Fibroblast of lung (primary cell): Measurements from ENCODE around the gene OR52H1. TPM values are rescaled to one million over a fixed set of nuclear protein-coding genes. Genes with fewer than 3 reads are reported as not detected.
A peak's percentile ranks its signal among the peaks of the same experiment; 100 is the strongest.

Experiments used
- DNase-seq, 2 donors: peaks; one replicate each; pipeline versions ENCODE4 v3.0.0 to v3.0.0-alpha.2; 2010; ENCODE audit warnings: low read depth in 2 of 2
- H2AFZ ChIP-seq: 2 replicates; pipeline ENCODE4 v1.5.1; 2012; ENCODE audit warnings: low read length, control low read depth, inconsistent platforms
- H3K27ac ChIP-seq: 2 replicates; pipeline ENCODE4 v1.5.1; 2011; ENCODE audit warnings: low read length, control low read depth; ENCODE audit not compliant: insufficient read depth
- H3K27me3 ChIP-seq: 2 replicates; pipeline ENCODE4 v1.5.1; 2011; ENCODE audit warnings: mild to moderate bottlenecking, low read length; ENCODE audit not compliant: control insufficient read depth, insufficient read depth
- H3K36me3 ChIP-seq: 2 replicates; pipeline ENCODE4 v1.5.1; 2011; ENCODE audit warnings: low read length; ENCODE audit not compliant: control insufficient read depth, insufficient read depth
- H3K4me1 ChIP-seq: 2 replicates; pipeline ENCODE4 v1.5.1; 2011; ENCODE audit warnings: low read length; ENCODE audit not compliant: control insufficient read depth, insufficient read depth; ENCODE audit errors: extremely low read depth
- H3K4me2 ChIP-seq: 2 replicates; pipeline ENCODE4 v1.5.1; 2011; ENCODE audit warnings: low read length, control low read depth; ENCODE audit not compliant: insufficient read depth; ENCODE audit errors: extremely low read depth
- H3K4me3 ChIP-seq, 4 experiments: fragments of 200-600 bp in 1 of 4; sonication (generic) in 1 of 4; replicated peaks in 1 of 4; 2 replicates each; pipeline ENCODE4 v1.5.1; 2011 to 2016; ENCODE audit warnings: low read length in 4 of 4, low read depth in 3 of 4, mild to moderate bottlenecking in 3 of 4, control low read depth in 2 of 4, inconsistent platforms in 1 of 4, mixed read lengths in 1 of 4; ENCODE audit not compliant: insufficient read depth in 1 of 4; ENCODE audit errors: control extremely low read depth in 1 of 4
- H3K79me2 ChIP-seq: 2 replicates; pipeline ENCODE4 v1.5.1; 2012; ENCODE audit warnings: mild to moderate bottlenecking, low read length, inconsistent platforms; ENCODE audit not compliant: control insufficient read depth, insufficient read depth
- H3K9ac ChIP-seq: 2 replicates; pipeline ENCODE4 v1.5.1; 2011; ENCODE audit warnings: mild to moderate bottlenecking, low read length, control low read depth; ENCODE audit not compliant: insufficient read depth
- H3K9me3 ChIP-seq: 2 replicates; pipeline ENCODE4 v1.5.1; 2012; ENCODE audit warnings: low read depth, low read length; ENCODE audit not compliant: control insufficient read depth, insufficient read depth
- H4K20me1 ChIP-seq: 2 replicates; pipeline ENCODE4 v1.5.1; 2011; ENCODE audit warnings: low read length; ENCODE audit not compliant: control insufficient read depth, insufficient read depth; ENCODE audit errors: extremely low read depth
- CTCF ChIP-seq, 2 donors: IDR thresholded peaks in 1 of 2; conservative IDR thresholded peaks in 1 of 2; 1 replicate in 1 of 2; 2 replicates in 1 of 2; pipeline ENCODE4 v1.5.1; 2011 to 2012; ENCODE audit warnings: low read length in 2 of 2, control low read depth in 1 of 2, inconsistent platforms in 1 of 2, low read depth in 1 of 2, mild to moderate bottlenecking in 1 of 2
- EZH2 ChIP-seq: IDR thresholded peaks from 2 replicates; pipeline ENCODE4 v1.5.1; 2012; ENCODE audit warnings: low read length, control low read depth, mild to moderate bottlenecking; ENCODE audit errors: missing control alignments
- polyA plus RNA-seq, 2 donors: library from polyadenylated mRNA; depleted of rRNA in 1 of 2; stranded (reverse) in 1 of 2; unstranded in 1 of 2; fragments of >200 nt; gene quantifications; 2 replicates each; pipeline ENCODE4 v1.2.1, GENCODE V29; 2011 to 2012; ENCODE audit warnings: missing spikeins in 1 of 2
- total RNA-seq: library from RNA; depleted of rRNA; stranded (reverse); fragments of >200 nt; gene quantifications from 2 replicates; pipeline ENCODE4 v1.2.1, GENCODE V29; 2014

The OR52H1 gene
- total and polyA plus RNA-seq, 2 donors (not counting 1 experiment from before 2014, with no cell fraction given): 0.50 TPM; not detected in 1

- no peak overlapping the region for H3K4me3 ChIP-seq
- H2AFZ ChIP-seq: no peak overlapping the region
- peak overlapping the region; percentile 40 for H3K27ac ChIP-seq
- peak overlapping the region; percentile 46 for H3K4me2 ChIP-seq
- H3K36me3 ChIP-seq: no peaks in the 10 kb centered on the region
- peak; percentile 37 to 94 for DNase-seq
- H3K9me3 ChIP-seq: no peaks in the 10 kb centered on the region
- H3K4me1 ChIP-seq: no peaks in the 10 kb centered on the region
- H3K79me2 ChIP-seq: no peaks in the 10 kb centered on the region
- H4K20me1 ChIP-seq: no peaks in the 10 kb centered on the region
- TF ChIP-seq CTCF (conservative IDR thresholded peaks at IDR 0.05 in 1 of 2, IDR thresholded peaks at IDR 0.05 in 1 of 2; ENCODE audit: low read depth in 1 of 2, low read length in 2 of 2): no peak
- TF ChIP-seq EZH2: no peak
- H3K9ac ChIP-seq: no peak overlapping the region
- H3K27me3 ChIP-seq: no peaks in the 10 kb centered on the region
Measured at GRCh38 chr11:5550440-5551095, 2.2 kb upstream of the OR52H1 start.

- Histone ChIP-seq H3K9ac (no peak overlapping the region), H3K27ac (no peak overlapping the region), H4K20me1 (no peaks in the 10 kb centered on the region), H3K27me3 (no peaks in the 10 kb centered on the region), H3K9me3 (no peaks in the 10 kb centered on the region), H3K4me3 (no peak overlapping the region), H3K36me3 (no peaks in the 10 kb centered on the region), H3K79me2 (no peaks in the 10 kb centered on the region), H3K4me1 (no peaks in the 10 kb centered on the region), H3K4me2 (no peak overlapping the region), H2AFZ (no peak overlapping the region)
- no peak for TF ChIP-seq EZH2
- TF ChIP-seq CTCF (conservative IDR thresholded peaks at IDR 0.05 in 1 of 2, IDR thresholded peaks at IDR 0.05 in 1 of 2; ENCODE audit: low read depth in 1 of 2, low read length in 2 of 2): no peak
- no peak for DNase-seq
Measured at GRCh38 chr11:5547982-5548381, 358 bp downstream of the OR52H1 start.

DNA sequence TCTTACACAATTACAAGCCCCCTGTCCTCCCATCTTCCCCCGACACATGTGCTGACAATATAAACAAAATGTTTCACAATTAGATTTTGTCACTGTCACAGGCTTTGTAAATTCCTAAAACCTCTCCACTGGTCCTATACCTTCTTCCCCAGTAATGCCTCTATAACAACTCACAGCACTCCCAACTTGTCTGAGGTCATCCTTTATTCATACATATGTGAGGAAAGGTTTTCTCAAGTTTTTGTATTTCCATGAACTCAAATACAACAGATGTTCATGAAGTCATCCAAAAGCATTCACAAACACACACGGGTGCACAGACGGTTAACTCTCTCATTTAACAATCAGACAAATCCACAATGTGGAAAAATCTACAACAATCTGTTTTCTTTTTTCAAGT, 1.9 kb downstream of the OR52H1 start:
- no peaks in the 10 kb centered on the region for H3K36me3 ChIP-seq
- H3K27ac ChIP-seq: no peak overlapping the region
- H3K9ac ChIP-seq: no peak overlapping the region
- no peaks in the 10 kb centered on the region for H3K79me2 ChIP-seq
- H3K4me2 ChIP-seq: no peak overlapping the region
- H3K4me3 ChIP-seq: no peak overlapping the region
- no peak overlapping the region for H2AFZ ChIP-seq
- H3K4me1 ChIP-seq: no peaks in the 10 kb centered on the region
- H4K20me1 ChIP-seq: no peaks in the 10 kb centered on the region
- H3K27me3 ChIP-seq: no peaks in the 10 kb centered on the region
- H3K9me3 ChIP-seq: no peaks in the 10 kb centered on the region
- TF ChIP-seq EZH2 (no peak), CTCF (conservative IDR thresholded peaks at IDR 0.05 in 1 of 2, IDR thresholded peaks at IDR 0.05 in 1 of 2; ENCODE audit: low read depth in 1 of 2, low read length in 2 of 2) (no peak)
- peak in 1 of 2 donors; percentile 27 for DNase-seq
